Hematopoietic multipotent progenitor cell (in vitro differentiated cells): ENCODE measurements around the gene SEMA3D. TPM values are rescaled to one million over a fixed set of nuclear protein-coding genes. Genes with fewer than 3 reads are reported as not detected.

Source experiments
- DNase-seq, 3 donors: peaks; one replicate each; pipeline ENCODE4 v3.0.0-alpha.2; 2011 to 2015; ENCODE audit warnings: low read depth in 2 of 3, low spot score in 2 of 3
- total RNA-seq: library from RNA; depleted of rRNA; stranded (reverse); fragments of >200 nt; gene quantifications from one replicate; pipeline ENCODE4 v1.2.3, GENCODE V29; 2012

SEMA3D gene
- total RNA-seq, 1 donor, result under 0.01 TPM

- no peak for DNase-seq
Observed at GRCh38 chr7:85184599-85185423, 2.0 kb downstream of the SEMA3D start.

GRCh38 chr7:85183296-85183695 lies 3.6 kb downstream of the SEMA3D start:
- DNase-seq, result no peak

DNA sequence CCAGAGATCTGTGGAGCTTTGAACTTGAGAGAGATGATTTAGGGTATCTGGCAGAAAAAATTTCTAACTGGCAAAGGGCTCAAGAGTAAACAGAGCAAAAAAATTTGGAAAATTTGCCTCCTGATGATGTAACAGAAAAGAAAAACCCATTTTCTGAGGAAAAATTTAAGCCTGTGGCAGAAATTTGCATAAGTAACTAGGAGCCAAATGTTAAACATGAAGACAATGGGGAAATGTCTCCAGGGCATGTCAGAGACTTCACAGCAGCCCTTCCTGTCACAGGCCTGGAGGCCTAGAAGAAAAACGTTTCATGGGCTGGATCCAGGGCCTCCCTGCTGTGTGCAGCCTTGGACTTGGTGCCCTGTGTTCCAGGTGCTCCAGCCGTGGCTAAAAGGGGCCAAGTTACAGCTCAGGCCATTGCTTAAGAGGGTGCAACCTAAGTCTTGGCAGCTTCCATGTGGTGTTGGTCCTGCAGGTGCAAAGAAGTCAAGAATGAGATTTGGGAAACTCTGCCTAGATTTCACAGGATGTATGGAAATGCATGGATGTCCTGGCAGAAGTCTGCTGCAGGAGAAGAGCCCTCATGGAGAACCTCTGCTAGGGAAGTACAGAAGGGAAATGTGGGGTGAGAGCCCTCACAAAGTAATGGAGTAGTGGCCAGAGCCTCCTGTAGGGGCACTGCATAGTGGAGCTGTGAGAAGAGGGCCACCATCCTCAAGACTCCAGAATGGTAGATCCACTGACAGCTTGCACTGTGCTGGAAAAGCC lies 8.1 kb downstream of the SEMA3D start:
- no peak for DNase-seq

GRCh38 chr7:85177316-85177715 lies 9.5 kb downstream of the SEMA3D start:
- no peak for DNase-seq

GRCh38 chr7:85176197-85176596 lies 10.7 kb downstream of the SEMA3D start:
- DNase-seq, result no peak

DNA sequence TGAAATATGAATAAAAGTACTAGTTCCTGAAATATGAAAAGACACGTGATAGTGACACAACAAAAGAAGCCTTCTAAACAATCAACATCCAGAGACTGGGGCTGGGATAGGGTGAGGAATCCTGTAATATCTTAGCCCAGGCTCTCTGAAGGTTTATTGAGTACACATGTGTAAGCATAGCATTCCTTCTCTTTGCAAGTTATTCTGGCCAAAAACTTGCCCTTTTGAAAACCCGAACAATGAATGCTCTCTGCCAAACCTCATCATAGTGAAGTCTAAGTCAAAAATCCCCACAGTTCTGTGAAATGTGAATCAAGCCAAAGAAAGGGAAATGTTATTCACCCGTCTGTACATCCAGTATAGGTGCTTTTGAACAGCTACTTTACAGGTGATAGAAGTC lies 11.6 kb downstream of the SEMA3D start:
- no peak for DNase-seq

GRCh38 chr7:85172530-85172941 lies 14.3 kb downstream of the SEMA3D start:
- no peak for DNase-seq

DNA sequence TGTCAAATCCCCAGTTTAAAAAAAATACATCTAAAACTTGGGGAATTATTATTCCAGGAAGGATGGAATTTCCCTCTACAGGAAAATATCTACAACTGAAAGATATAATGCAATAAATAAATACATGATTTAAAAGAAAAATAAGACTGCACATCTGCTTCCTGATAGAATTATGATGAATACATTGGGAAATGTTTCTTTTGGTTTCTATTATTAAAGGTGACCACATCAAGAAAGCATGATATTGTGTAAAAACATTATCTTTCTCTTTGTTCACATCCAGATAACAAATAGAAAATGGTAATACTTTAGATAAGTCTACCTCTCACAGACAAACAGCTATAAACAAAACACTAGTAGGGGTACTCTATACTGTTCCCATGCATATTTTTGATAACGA lies 19.2 kb downstream of the SEMA3D start:
- no peak for DNase-seq

GRCh38 chr7:85165263-85165662 lies 21.6 kb downstream of the SEMA3D start:
- no peak for DNase-seq

GRCh38 chr7:85164376-85164775 lies 22.5 kb downstream of the SEMA3D start:
- no peak for DNase-seq

DNA sequence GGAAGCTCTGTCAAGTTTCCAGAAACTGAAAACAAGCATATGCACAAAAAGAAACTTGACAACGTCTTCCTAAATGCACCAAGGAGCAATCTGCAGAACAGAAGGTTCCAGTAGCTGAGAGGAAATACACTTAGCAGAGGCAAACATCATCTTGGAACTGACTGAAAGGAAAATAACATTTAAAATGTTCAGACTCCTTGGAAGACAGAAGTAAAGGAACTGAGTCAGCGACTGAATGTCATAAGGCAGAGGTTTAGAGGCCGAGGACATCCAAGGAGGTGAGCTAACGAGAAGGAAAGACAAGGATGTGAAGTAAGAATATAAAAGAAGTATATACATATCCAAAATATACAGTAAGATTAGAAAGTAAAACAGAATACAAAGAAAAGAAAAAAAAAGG lies 24.1 kb downstream of the SEMA3D start:
- no peak for DNase-seq

- DNase-seq, result no peak
Observed at GRCh38 chr7:85160223-85160622, 26.6 kb downstream of the SEMA3D start.

- no peak for DNase-seq
Observed at GRCh38 chr7:85159003-85159402, 27.9 kb downstream of the SEMA3D start.

GRCh38 chr7:85156661-85157208 lies 30.1 kb downstream of the SEMA3D start:
- no peak for DNase-seq

GRCh38 chr7:85154282-85154937 lies 32.4 kb downstream of the SEMA3D start:
- no peak for DNase-seq

DNA sequence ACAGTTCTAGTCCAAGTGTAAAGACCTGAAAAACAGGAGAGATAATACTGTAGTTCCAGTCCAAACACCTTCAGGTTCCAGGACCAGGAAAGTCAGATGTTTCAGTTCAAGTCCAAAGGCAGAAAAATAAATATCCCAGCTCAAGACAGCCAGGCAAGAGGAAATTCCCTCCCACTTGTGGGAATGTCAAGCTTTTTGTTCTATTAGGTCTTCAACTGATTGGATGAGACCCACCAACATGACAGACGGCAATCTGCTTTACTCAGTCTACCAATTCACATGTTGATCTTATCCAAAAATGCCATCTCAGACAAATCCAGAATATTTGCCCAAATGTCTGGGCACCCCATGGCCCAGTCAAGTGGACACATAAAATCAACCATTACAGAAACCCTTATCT lies 33.1 kb downstream of the SEMA3D start:
- no peak for DNase-seq

DNA sequence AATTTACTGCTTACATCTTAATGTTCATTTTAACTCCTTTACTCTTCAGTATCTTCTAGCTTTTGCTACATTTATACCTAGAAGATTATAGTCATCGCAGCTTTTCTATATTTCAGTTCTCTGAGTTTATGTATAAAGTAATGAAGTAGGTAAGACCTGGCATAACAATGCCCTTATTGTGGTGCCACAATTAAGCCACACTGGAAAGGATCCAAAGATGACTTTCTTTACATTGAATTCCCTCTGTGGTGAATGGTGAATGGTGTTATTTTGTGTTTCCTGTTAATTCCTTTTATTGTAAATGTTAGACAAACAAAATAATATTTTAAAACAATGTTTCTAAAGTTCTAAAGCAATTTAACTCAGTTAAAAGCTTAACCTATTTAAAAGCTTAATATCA lies 36.2 kb downstream of the SEMA3D start:
- DNase-seq, result no peak

DNA sequence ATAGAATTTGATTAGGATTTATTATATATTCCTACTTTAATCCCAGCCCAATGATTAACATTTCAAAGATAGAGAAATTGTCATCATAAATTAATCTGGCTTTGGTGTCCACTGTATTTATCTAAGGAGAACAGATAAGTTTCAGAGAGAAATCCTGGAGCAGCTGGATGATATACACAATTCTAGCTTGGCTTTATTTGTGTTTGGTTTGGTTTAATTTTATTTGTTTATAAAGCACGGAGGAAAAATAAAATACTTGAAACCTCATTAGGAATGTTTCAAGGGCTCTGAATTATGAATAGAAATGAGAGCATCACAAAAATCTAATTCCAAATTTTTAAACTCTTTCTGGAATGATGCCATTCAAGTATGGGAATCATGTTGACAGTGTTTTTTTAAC lies 42.1 kb downstream of the SEMA3D start:
- no peak for DNase-seq

- no peak for DNase-seq
Observed at GRCh38 chr7:85135977-85136376, 50.9 kb downstream of the SEMA3D start.

DNA sequence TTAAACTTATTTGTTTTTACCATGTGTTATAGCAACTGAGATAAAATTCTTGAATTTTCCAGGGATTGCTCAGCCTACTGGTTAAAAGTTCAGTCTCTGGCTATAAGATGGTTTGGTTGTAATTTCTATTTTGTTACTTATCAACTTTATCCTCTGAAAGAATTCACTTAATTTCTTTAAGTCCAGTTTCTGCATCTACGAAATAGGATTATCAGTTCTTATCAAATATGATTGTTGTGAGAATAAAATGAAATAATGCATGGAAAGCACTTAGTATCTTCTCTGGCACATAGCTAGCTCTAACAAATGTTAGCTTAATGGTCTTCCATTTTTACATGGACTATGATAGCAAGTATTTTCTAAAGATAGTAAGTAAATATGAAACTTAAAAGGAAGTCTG lies 53.3 kb downstream of the SEMA3D start:
- DNase-seq, result no peak

GRCh38 chr7:85133006-85133405 lies 53.9 kb downstream of the SEMA3D start:
- no peak for DNase-seq
